Mesodermal cell (in vitro differentiated cells): ENCODE results near the gene KCNJ10.

ENCODE experiments used
- H3K27ac ChIP-seq: 2 replicates; pipeline ENCODE4 v1.7.0; 2013; ENCODE audit warnings: mild to moderate bottlenecking, low read depth, low read length, moderate library complexity; ENCODE audit not compliant: severe bottlenecking
- H3K36me3 ChIP-seq: 2 replicates; pipeline ENCODE4 v1.7.1; 2013; ENCODE audit warnings: mild to moderate bottlenecking, low read length, moderate library complexity; ENCODE audit not compliant: control insufficient read depth, insufficient read depth
- H3K4me1 ChIP-seq: one replicate; pipeline ENCODE4 v1.7.1; 2013; ENCODE audit warnings: mild to moderate bottlenecking, low read length; ENCODE audit not compliant: insufficient read depth, control insufficient read depth, poor library complexity, severe bottlenecking
- H3K4me3 ChIP-seq: 2 replicates; pipeline ENCODE4 v1.7.0; 2013; ENCODE audit warnings: low read length, control low read depth, mild to moderate bottlenecking; ENCODE audit not compliant: insufficient read depth, poor library complexity, severe bottlenecking; ENCODE audit errors: extremely low read depth
- H3K9me3 ChIP-seq: 2 replicates; pipeline ENCODE4 v1.7.1; 2013; ENCODE audit warnings: mild to moderate bottlenecking, low read length, moderate library complexity; ENCODE audit not compliant: control insufficient read depth
- WGBS, 2 experiments: methylation state at CpG; one replicate each; pipeline ENCODE4 v1.1.5; 2013; ENCODE audit warnings: missing lambda C conversion rate in 2 of 2; ENCODE audit not compliant: insufficient coverage in 2 of 2; 5-methylcytosine and 5-hydroxymethylcytosine counted together

Gene KCNJ10

DNA sequence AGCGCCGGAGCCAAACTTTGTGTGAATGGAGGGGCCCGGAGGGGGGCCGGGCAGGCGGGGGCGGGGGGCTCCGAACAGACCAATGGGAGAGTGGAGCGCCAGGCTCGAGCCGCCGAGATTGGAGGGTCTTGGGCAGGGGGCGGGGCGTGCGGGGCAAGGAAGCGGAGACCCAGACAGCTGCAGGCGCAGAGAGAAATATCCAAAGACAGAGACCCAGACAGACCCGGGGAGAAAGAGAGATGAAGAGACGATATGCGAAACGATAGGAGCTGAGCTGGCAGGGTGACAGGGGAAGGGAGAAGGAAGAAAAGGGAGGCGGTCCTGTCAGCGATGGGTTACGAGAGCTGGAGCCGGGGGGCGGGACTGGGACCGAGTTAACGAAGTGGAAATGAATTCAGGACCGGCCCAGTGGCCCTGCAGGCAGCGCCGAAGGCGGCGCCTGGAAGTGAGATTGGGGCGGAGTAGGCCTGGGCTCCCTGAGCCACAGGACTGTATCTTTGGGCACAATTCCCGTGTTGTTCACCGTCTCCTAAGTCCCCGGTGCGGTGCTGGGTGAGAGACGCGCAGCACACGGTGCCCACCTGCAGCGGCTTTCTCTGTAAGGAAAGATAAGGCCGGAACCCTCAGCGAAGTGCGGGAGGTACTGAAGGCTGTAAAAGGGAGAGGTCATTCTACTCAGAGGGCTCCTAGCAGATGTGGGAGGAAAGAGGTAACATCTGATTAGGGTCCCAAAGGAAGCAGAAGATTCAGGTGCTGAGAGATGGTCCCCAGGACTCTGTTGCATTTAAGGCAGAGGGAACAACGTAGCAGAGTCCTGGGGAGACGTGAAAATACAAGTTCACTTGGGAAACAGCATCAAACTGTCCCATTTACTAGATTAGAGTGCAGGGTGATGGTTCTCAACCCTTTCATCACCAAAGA lies 543 bp upstream of the KCNJ10 start:
- Histone ChIP-seq H3K27ac (no peak overlapping the region), H3K9me3 (no peaks in the 10 kb centered on the region), H3K4me1 (peaks cover 3% of the 10 kb centered on the region), H3K36me3 (no peaks in the 10 kb centered on the region), H3K4me3 (peak overlapping the region; percentile 39)
- WGBS, 2 experiments, result 0 to 3% methylated on average over 38 to 41 of the region's 46 CpGs

DNA sequence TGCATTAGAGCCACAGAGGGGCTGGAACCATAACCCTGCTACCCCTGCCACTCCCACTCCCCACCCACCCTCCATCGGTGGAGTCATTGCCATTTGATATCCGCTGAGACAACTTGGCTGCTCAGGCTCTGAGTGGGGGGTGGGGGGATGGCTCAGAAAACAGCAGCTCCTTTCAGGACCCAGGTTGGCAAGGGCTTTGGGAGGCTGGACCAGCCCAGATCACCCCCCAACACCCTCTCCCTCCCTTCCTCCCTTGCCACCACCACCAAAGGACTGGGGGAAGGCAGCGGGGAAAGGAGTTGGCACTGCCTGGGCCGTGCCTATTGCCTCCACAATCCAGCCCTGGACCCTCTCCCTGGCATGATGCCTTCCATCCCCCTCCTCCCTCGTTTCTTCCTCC lies 1.7 kb downstream of the KCNJ10 start:
- 89 to 100% methylated on average over 1 to 2 of the region's 5 CpGs for WGBS, 2 experiments
- H3K27ac ChIP-seq, result no peak overlapping the region
- H3K9me3 ChIP-seq, result no peaks in the 10 kb centered on the region
- H3K36me3 ChIP-seq, result no peaks in the 10 kb centered on the region
- H3K4me1 ChIP-seq, result peaks cover 3% of the 10 kb centered on the region
- H3K4me3 ChIP-seq, result no peak overlapping the region

DNA sequence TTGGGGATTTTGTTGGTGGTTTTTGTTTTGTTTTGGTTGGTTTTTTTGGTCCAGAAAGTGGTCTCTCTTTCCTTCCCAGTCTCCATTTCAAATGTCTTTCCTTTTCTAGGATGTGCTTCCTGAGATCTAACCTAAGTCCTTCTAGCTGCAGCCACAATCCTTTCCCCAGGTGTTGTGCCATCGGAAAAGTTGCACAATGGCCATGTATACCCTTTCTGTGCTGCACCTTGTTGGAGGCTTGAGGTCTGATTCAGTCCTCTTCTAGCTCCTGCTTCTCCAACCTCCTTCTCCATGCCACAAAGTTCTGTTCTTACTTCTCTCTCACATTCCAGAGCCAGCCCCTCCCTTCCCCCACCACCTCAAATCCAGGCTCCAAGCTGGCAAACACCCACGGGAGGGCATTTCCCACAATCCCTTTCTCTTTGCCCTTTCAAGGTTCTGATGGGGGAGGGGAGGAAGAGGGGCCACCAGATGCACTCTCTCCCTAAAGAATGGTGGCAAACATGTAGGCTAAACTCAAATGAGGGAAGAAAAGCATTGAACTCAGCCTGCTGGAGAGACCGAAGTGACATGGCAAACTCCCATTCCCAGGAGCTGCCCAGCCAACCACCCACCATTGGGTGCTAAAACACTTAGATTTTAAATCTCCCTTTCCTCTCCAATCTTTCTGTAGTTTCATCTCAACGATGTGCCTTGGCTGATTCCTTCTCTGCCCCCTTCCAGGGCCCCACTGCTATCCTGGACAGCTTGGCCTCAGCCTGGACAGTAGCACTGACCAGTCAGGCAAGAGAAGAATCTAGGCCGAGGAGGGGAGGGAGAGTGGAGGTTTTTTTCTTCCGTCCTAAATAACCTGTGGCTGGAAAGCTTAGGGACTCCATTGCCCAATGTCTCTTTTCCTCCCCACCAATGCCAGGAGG lies 2.9 kb downstream of the KCNJ10 start:
- peaks cover 3% of the 10 kb centered on the region for H3K4me1 ChIP-seq
- WGBS, 2 experiments, result 76 to 97% methylated on average over 3 of the region's 6 CpGs
- H3K9me3 ChIP-seq, result no peaks in the 10 kb centered on the region
- no peak overlapping the region for H3K27ac ChIP-seq
- H3K4me3 ChIP-seq, result no peak overlapping the region
- no peaks in the 10 kb centered on the region for H3K36me3 ChIP-seq

DNA sequence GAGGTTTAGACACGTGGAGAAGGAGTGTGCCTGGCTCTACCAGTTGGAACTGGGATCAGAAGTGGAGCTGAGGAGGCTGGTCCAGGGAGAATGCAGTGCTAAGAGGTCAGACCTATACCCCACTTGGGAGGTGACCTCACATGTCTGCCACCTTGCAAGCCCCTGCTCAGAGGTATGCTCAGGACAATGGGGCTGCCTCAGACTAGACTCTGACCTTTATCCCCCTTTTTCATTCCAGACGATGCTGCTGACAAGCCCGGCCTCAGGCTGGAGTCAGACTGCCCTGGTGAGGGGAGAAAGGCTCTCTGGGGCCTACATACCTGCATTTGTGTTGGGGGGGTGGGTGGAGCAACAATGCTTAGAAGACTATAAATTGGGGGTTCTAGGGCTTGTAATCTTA lies 5.2 kb downstream of the KCNJ10 start:
- Histone ChIP-seq H3K36me3 (no peaks in the 10 kb centered on the region), H3K4me3 (no peak overlapping the region), H3K27ac (no peak overlapping the region), H3K9me3 (no peaks in the 10 kb centered on the region), H3K4me1 (peaks cover 1% of the 10 kb centered on the region)
- WGBS, 2 experiments, result 47 to 83% methylated on average over 1 to 2 of the region's 3 CpGs

DNA sequence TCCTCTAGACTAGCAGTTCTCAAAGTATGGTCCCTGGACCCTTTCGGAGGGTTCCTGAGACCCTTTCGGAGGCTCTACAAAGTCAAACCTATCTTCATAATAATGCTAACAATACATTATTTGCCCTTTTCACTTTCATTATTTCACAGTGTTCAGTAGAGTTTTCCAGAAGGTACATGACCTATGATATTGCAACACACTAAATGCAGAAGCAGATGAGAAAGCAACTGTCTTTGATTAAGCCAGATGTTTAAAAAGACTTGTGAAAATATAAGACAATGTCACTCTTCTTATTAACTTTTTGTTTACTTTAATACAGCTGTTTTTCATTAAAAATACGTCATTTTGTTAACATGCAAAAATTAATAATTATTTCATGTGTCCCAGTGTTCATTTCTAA lies 5.8 kb downstream of the KCNJ10 start:
- no peaks in the 10 kb centered on the region for H3K9me3 ChIP-seq
- WGBS, 2 experiments, result 95 to 100% methylated on average over 2 of the region's 3 CpGs
- no peak overlapping the region for H3K27ac ChIP-seq
- no peaks in the 10 kb centered on the region for H3K36me3 ChIP-seq
- H3K4me1 ChIP-seq, result no peaks in the 10 kb centered on the region
- H3K4me3 ChIP-seq, result no peak overlapping the region

DNA sequence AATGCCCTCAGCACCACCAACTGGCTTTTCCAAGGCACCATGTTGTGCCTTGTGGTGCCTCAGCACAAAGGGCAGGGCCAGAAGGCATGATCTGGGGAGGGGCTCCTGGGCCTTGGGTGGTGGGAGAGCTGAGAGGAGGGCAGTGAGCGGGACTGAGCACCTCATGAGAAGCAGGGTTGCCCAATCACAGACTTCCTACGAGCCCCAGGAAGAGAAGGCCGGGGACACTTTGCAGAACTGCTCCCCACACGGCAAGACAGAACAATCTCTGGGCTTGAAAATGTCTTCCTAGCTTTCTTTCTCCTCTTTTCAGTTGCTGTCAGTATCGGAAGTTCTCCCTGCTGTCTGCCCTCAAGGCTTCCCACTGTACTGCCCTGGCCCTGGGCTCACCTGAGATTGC lies 6.8 kb downstream of the KCNJ10 start:
- no peaks in the 10 kb centered on the region for H3K9me3 ChIP-seq
- H3K27ac ChIP-seq, result no peak overlapping the region
- WGBS, 2 experiments, result 76 to 83% methylated on average over 4 of the region's 5 CpGs
- no peaks in the 10 kb centered on the region for H3K4me1 ChIP-seq
- no peak overlapping the region for H3K4me3 ChIP-seq
- no peaks in the 10 kb centered on the region for H3K36me3 ChIP-seq

DNA sequence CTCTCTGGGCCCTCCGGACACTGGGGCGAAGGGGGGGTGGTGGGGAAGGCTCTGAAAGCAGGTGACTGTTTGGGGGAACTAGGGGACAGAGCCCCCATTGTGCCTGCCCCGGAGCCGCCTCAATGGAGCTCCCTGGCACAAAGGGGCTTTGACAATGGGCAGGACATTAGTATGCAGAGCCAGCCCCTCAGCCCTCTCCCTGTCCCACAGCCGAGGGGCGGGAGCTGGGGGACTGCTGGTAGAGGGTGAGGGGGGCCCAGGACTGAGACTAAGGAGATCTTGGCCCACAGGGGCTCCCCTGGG lies 7.8 kb downstream of the KCNJ10 start:
- Histone ChIP-seq H3K4me3 (no peak overlapping the region), H3K4me1 (no peaks in the 10 kb centered on the region), H3K36me3 (no peaks in the 10 kb centered on the region), H3K9me3 (no peaks in the 10 kb centered on the region), H3K27ac (no peak overlapping the region)
- WGBS, 2 experiments, result 45 to 60% methylated on average over 1 to 2 of the region's 6 CpGs

DNA sequence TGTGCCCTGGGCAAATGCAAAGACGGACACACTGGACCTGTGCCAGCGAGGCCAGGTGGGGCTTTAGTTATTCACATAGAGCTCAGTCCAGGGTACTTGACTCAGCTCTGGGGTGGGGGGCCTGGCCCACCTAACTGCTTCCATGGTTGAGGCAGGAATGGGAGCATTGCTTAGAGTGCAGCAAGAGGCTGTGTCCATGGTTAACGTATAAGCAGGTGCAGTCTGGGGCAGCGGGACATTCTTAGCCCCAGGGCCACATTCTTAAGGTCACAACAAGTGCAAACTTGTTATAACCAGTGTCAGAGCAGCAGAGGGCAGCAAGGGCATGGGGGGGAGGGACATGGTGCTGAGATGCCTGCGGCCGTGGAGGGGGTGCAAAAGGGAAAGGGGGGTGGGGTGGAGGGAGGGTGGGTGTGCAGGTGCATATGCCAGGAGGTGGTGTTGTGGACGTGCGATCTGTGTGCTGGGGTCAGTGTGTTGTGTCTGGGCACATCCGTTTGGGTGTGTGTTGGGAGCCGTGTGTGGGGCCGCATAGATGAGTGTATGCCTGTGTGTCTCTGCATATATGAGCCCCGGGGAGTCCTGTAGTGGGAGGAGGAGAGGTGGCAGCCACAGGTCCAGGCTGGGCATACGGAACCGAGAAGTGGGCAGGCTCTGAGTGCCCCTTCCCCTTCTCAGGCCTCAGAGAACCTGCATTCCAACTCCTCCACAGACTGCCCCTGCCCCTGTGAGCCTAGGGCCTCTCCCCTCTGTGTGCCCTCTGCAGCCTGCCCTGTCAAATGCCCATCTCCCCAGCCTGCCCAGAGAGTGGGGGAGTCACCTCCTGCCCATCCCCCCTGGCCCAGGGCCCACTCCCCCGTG lies 8.4 kb downstream of the KCNJ10 start:
- 70 to 74% methylated on average over 7 to 13 of the region's 15 CpGs for WGBS, 2 experiments
- no peaks in the 10 kb centered on the region for H3K9me3 ChIP-seq

DNA sequence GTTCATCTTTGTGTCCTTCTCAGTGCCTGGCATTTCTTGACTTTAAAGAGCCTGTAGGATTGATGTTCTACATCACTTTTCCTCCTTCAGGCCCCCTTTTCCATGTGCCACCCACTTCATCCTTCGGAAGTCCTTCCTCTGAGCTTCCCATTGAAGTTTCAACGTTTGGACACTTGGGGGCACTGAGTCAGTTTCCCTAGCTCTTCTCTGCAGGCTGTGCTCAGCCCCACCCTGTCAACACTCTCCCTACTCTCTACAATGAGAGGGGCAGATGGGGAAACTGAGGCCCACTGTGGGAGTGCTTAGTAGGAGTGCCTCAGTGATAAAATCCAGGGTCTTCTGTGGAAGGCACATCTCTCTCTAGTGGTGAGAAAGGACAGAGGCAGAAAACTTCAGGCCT lies 11.9 kb downstream of the KCNJ10 start:
- Histone ChIP-seq H3K27ac (no peak overlapping the region), H3K4me3 (no peak overlapping the region), H3K4me1 (no peaks in the 10 kb centered on the region), H3K36me3 (no peaks in the 10 kb centered on the region), H3K9me3 (no peaks in the 10 kb centered on the region)
- 0 to 25% methylated on average over 1 to 2 of the region's 2 CpGs for WGBS, 2 experiments

More for the DNA sequence above, 8.4 kb downstream of the KCNJ10 start:
- Histone ChIP-seq H3K4me3 (no peak overlapping the region), H3K4me1 (no peaks in the 10 kb centered on the region), H3K27ac (no peak overlapping the region), H3K36me3 (no peaks in the 10 kb centered on the region)

DNA sequence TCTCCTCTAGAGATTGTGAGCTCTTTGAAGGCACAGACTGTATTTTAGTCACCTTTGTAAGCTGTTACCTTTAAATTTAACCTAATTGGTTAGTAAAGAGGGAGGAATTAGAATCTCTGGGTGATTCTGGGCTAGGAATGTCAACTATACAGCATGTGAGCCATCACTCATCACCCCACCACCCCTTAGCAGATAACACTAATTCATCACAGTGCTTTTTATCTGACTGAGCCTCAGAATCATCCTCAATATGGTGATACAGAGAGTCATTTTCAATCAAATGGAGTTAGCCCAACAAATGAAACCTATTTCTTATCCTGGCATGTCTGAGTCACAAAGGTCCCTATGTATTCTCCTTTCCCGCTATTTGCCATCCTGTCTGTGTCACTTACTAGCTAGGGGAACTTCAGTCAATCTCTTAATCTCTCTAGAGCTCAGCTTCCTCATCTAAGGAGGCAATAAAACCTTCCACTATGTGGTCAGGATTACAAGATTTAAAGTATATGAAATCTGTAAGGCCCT lies 13.3 kb downstream of the KCNJ10 start:
- no peaks in the 10 kb centered on the region for H3K4me1 ChIP-seq
- no peaks in the 10 kb centered on the region for H3K9me3 ChIP-seq
- no peak overlapping the region for H3K27ac ChIP-seq
- 80 to 100% methylated on average over 1 of the region's 1 CpG for WGBS, 2 experiments
- no peaks in the 10 kb centered on the region for H3K36me3 ChIP-seq
- H3K4me3 ChIP-seq, result no peak overlapping the region
